Stimulated activated naive CD8-positive, alpha-beta T cell treated with anti-CD3 and anti-CD28 coated beads, Interleukin-15, Interleukin-2, amounts not matched to agents 100 ng/mL and 50 ng/mL, for 24 hours (primary cell): ENCODE data around the gene PDK2.

Experiments used
- H3K27ac Mint-ChIP-seq: one replicate; pipeline ENCODE4 v1.8.0; 2021; ENCODE audit warnings: mild to moderate bottlenecking, mixed read lengths
- H3K27me3 Mint-ChIP-seq: one replicate; pipeline ENCODE4 v1.8.0; 2021; ENCODE audit warnings: mixed read lengths
- H3K36me3 Mint-ChIP-seq: one replicate; pipeline ENCODE4 v1.8.0; 2021; ENCODE audit warnings: low read depth, mixed read lengths
- H3K4me1 Mint-ChIP-seq: one replicate; pipeline ENCODE4 v1.8.0; 2021; ENCODE audit warnings: low read depth, mixed read lengths
- H3K4me3 Mint-ChIP-seq: one replicate; pipeline ENCODE4 v1.8.0; 2021; ENCODE audit warnings: mild to moderate bottlenecking, mixed read lengths
- H3K9me3 Mint-ChIP-seq: one replicate; pipeline ENCODE4 v1.8.0; 2021; ENCODE audit warnings: mixed read lengths

PDK2 gene

DNA sequence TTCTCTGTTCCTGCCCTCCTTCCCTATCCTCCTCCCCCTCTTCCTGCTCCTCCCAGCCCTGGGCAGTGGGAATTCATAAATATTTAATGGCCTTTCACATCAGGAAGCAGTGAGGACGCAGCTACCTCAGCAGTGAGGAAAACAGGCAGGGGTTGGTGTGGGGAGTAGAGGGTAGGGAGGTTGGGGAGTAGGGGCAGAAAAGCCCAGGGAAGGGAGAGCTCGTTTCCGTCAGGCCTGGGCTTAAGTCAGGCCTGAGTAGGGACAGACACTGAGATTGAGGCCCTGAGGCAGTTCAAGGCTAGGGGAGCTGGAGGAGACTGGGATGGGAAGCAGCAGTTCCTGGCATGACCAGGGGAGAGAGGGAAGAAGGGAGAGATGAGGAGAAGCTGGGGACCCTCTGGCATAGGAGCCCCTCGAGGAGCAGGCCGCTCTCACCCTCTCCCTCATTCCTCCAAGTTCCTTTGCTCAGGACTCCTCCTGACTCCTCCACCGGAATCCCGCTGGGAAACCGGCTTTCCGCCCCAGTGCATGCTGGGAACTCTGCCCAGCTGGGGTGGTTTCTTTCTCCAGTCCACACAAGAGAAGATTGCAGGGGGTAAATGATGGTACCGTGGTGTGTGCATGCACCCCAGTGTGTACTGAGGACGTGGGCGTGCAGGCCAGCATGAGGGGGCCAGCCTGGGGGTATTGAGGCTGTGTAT, 28.6 kb downstream of the PDK2 start:
- H3K27me3 Mint-ChIP-seq, result peaks cover 26% of the 10 kb centered on the region
- H3K27ac Mint-ChIP-seq, result no peak overlapping the region
- peaks cover 8% of the 10 kb centered on the region for H3K4me1 Mint-ChIP-seq
- no peaks in the 10 kb centered on the region for H3K9me3 Mint-ChIP-seq
- no peak overlapping the region for H3K4me3 Mint-ChIP-seq
- H3K36me3 Mint-ChIP-seq, result no peaks in the 10 kb centered on the region

GRCh38 chr17:50125420-50125997, 30.4 kb downstream of the PDK2 start:
- H3K27ac Mint-ChIP-seq, result no peak overlapping the region
- no peaks in the 10 kb centered on the region for H3K36me3 Mint-ChIP-seq
- no peaks in the 10 kb centered on the region for H3K9me3 Mint-ChIP-seq
- no peak overlapping the region for H3K4me3 Mint-ChIP-seq
- peaks cover 17% of the 10 kb centered on the region for H3K27me3 Mint-ChIP-seq
- peaks cover 11% of the 10 kb centered on the region for H3K4me1 Mint-ChIP-seq

GRCh38 chr17:50127697-50128361, 32.7 kb downstream of the PDK2 start:
- H3K4me1 Mint-ChIP-seq, result peaks cover 31% of the 10 kb centered on the region
- peaks cover 13% of the 10 kb centered on the region for H3K27me3 Mint-ChIP-seq
- H3K4me3 Mint-ChIP-seq, result no peak overlapping the region
- no peaks in the 10 kb centered on the region for H3K36me3 Mint-ChIP-seq
- H3K9me3 Mint-ChIP-seq, result no peaks in the 10 kb centered on the region
- H3K27ac Mint-ChIP-seq, result no peak overlapping the region

DNA sequence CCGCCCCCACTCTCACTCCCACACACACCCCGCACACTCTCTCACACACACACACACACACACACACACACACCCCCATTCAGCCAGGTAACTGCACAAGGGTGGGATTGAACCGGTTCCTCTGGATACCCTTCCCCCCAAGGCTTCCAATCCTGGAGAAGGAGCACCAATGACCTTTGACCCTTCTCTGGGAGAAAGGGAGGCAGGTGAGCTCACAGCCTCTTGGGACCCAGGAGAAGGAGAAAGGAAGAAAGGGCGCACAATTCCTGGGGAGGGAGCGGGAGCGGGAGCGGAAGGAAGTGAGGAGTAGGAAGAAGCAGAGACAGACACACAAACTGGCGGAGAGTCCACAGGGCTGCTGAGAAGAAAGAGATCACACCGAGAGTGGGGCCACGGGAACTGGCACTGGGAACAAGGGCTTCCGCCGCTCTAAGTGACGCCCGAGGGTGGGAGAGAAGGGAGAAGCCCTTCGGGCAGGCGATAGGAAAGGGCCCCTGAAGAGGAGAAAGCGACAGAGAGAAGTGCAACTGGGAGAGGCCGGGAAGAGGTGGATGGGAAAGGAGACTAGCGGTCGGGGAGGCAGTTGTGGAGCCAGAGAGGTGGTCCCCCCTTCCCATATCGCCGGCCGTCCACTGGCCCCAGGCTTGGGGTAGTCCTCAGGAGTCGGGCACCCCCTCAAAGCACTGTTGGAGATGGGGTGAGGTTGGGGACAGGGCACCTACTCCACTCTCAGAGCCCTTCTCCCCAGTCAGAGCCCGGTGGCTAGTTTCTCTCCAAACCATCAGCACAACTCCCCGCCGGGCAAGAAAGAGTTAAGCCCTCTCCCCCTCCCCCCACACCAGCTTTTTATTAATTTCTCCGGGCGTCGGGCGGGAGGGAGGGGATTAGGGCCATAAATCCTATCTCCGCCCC, 33.5 kb downstream of the PDK2 start:
- peak overlapping the region; percentile 77 for H3K27ac Mint-ChIP-seq
- no peaks in the 10 kb centered on the region for H3K9me3 Mint-ChIP-seq
- peaks cover 31% of the 10 kb centered on the region for H3K4me1 Mint-ChIP-seq

DNA sequence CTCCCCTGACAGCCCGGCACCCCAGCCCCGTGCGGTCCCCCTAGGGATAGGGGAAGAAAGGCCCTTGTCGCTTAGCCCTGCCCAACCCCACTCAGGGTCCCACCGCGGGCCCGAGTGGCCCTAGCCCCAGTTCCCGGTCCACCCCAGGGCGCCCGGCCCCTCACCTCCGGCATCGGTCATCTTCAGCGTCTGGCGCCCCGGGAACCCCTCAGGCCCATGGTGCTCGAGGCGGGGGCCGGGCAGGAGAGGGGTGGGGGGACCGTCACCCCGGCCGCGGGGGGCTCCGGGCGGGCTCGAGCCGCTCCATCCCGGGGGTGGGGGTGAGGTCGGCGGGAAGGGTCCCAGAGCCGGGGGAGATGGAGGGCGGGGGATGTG, 34.2 kb downstream of the PDK2 start:
- peaks cover 13% of the 10 kb centered on the region for H3K27me3 Mint-ChIP-seq
- peaks cover 31% of the 10 kb centered on the region for H3K4me1 Mint-ChIP-seq
- H3K9me3 Mint-ChIP-seq, result no peaks in the 10 kb centered on the region
- peak overlapping the region; percentile 63 for H3K4me3 Mint-ChIP-seq
- H3K36me3 Mint-ChIP-seq, result peaks cover 7% of the 10 kb centered on the region
- H3K27ac Mint-ChIP-seq, result no peak overlapping the region

More for the DNA sequence above, 33.5 kb downstream of the PDK2 start:
- peaks cover 13% of the 10 kb centered on the region for H3K27me3 Mint-ChIP-seq
- H3K36me3 Mint-ChIP-seq, result peaks cover under 1% of the 10 kb centered on the region
- peak overlapping the region; percentile 75 for H3K4me3 Mint-ChIP-seq

DNA sequence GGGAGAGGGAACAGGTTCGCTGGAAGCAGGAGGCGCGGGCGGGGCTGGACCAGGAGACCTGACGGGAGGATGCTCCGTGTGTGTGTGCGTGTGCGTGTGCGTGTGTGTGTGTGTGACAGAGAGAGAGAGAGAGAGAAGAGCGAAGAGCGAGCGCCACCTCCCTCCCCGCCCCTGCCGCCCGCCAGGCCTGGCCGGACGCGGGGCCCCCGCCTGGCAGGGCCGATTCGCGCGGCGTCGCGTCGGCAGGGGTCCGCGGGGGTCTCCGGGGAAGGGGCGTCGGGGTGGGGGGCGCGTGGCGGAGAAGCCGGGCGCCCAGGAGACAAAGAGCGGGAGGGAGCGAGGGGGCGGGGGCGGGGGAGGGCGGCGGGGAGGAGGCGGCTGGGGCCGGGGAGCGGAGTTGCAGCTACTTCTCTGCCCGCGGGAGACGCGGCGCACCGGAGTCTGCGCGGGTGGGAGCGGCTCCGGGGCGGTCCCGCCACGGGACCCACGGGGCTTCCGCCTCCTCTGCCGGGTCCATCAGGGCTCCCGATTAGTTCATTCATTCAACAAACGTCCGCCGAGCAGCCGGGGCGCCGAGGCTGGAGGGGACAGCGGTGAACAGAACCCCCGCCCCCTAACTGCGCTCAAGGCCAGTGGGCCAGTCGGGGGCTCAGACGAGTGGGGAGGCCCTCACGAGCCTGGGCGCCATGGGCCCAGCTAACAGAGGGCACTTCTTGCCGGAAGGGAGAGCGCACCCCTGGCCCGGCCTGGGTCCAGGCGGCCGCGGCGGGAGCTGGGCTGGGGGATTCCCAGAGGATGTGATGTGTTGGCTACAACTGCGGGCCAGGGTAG, 34.8 kb downstream of the PDK2 start, which contains the start of gene SAMD14:
TSS of gene SAMD14 (minus strand) at position 433 of the 831 bp plus-strand sequence. CDS start 5,201 bp downstream, outside the sequence.
- Mint-ChIP-seq H3K4me1 (peaks cover 31% of the 10 kb centered on the region), H3K9me3 (no peaks in the 10 kb centered on the region), H3K36me3 (peaks cover 7% of the 10 kb centered on the region), H3K4me3 (peak within 1 kb of the TSS; percentile 63), H3K27me3 (peaks cover 13% of the 10 kb centered on the region), H3K27ac (peak within 1 kb of the TSS; percentile 24)

GRCh38 chr17:50130559-50131305, 35.6 kb downstream of the PDK2 start:
- Mint-ChIP-seq H3K27ac (peak overlapping the region; percentile 24), H3K9me3 (no peaks in the 10 kb centered on the region), H3K36me3 (peaks cover 10% of the 10 kb centered on the region), H3K4me3 (peak overlapping the region; percentile 44), H3K4me1 (peaks cover 31% of the 10 kb centered on the region), H3K27me3 (peaks cover 13% of the 10 kb centered on the region)

DNA sequence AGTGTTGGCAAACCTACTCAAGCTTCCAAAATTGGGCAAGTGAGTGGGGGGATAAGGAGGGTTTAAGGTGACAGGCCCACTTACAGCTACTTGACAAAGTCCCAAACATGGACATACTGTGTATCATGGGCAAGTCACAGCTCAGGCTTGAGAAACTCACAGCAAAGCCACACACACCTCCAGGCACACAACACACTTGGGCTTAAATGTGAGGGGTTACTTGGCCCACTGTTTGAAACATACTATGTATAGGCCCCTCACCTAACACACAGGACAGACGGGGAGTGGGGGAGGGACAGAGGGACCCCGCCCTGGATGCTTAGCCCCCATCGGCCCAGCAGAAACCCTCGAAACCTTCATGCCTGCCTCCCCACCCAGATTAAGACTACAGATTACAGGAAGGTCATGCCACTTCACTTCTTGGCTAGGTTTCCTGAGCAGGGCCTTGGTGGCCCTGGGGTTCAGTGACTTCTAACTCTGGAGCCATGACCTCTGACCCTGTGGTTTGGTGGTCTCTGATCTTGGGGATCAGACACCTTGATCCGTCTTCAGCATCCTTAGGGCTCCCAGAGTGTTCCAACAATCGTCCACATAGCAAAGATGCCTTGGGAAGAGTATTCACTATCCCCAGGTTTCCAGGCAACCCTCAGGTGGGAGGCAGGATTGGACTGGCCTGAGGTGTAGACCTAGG, 37.1 kb downstream of the PDK2 start:
- no peak overlapping the region for H3K4me3 Mint-ChIP-seq
- no peaks in the 10 kb centered on the region for H3K9me3 Mint-ChIP-seq
- H3K4me1 Mint-ChIP-seq, result peaks cover 31% of the 10 kb centered on the region
- H3K36me3 Mint-ChIP-seq, result peaks cover 19% of the 10 kb centered on the region
- H3K27me3 Mint-ChIP-seq, result peaks cover 13% of the 10 kb centered on the region
- no peak overlapping the region for H3K27ac Mint-ChIP-seq

DNA sequence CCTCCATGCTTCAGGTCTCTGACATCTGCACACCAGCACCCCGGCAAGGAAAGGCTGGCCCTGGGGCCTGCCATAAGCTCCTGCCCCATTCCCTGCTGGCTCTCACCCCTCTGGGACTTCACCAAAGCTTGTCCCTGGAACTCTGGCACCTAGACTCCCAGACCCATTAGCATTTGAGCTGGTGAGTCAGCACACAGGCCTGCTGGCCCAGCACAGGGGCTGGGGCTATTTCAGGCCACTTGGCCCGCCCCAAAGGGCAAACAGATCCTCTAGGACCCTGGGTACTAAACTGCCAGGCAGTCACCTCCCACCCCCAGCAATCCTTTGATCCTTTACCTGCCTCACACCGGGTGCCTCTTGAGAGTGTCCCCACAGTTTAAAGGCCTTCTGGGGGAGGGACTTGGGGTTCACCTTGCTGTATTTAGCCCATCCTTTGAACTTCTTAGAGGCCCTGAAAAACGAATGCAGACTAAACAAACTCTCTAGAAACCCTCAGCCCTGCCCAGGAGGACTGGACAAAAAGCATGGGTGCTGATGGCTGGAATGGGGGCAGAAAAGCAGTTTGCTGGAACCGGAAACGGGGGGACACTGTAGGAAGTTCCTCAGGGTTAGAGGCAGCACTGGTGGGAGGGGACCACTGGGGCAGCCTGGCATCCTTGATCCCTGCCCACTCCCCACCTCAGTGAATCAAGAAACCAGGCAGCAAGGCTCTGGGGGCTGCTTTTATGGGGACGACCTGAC, 38.0 kb downstream of the PDK2 start:
- H3K27ac Mint-ChIP-seq, result no peak overlapping the region
- H3K9me3 Mint-ChIP-seq, result no peaks in the 10 kb centered on the region
- peaks cover 6% of the 10 kb centered on the region for H3K27me3 Mint-ChIP-seq
- no peak overlapping the region for H3K4me3 Mint-ChIP-seq
- H3K36me3 Mint-ChIP-seq, result peaks cover 29% of the 10 kb centered on the region
- peaks cover 28% of the 10 kb centered on the region for H3K4me1 Mint-ChIP-seq

DNA sequence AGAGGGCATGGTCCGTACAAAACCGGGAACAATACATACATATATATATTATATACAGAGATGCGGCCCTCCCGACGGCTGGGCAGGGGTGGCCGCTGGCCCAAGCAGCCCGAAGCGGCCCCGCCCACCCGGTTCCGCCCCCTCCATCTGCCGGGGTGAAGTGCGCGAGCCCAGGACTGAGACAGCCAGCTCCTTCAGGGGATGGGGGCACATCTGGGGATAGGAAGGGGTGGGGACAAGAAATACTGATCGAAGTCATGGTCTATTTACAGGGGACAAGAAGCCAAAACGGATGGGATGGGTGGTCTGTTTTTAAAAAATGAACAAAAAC, 38.6 kb downstream of the PDK2 start:
- Mint-ChIP-seq H3K4me1 (peaks cover 24% of the 10 kb centered on the region), H3K27me3 (peaks cover 2% of the 10 kb centered on the region), H3K4me3 (no peak overlapping the region), H3K36me3 (peaks cover 34% of the 10 kb centered on the region), H3K27ac (no peak overlapping the region), H3K9me3 (no peaks in the 10 kb centered on the region)

DNA sequence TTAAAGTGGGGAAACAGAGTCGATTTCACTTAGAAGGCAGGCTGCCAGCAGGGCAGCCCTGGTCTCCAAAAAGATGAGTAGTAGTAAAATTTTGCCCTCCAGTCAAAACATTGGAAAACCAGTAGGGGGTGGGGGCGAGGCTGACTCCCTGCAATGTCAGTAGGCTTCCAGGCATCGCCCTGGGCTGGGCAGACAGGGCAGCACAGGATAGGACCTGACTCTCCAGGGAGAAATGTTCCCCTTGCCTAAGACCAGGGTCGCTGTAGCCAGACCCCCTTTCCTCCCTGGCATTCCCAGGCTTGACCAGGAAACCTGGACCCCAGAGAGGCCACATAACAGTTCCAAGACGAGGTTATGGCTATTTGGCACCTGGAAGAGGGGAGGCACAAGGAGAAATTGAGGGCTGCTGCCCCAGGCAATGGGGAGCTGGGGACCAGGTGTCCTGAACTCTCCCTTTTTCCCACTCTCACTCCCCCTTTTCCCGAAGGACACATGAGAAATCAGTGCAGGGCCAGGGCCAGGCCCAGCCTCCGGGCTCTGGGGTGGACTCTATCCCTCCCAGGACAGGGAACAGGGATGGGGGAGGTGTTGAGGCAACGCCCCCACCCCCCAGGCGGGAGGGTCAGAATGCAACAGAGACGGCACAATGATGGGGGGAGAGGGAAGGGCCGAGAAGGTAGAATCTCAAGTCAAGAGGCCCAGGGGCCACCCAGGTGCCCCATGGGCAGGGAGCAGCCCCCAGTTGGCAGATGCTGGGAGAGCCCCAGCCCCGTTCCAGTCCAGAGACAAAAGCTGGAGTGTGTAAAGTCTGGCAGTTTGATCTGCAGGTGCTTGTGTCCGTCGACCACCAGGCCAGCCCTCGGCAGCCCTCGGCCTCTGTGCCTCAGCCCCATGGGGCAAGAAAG, 39.3 kb downstream of the PDK2 start:
- Mint-ChIP-seq H3K27me3 (no peaks in the 10 kb centered on the region), H3K4me3 (no peak overlapping the region), H3K4me1 (peaks cover 23% of the 10 kb centered on the region), H3K9me3 (no peaks in the 10 kb centered on the region), H3K27ac (no peak overlapping the region), H3K36me3 (peaks cover 41% of the 10 kb centered on the region)
